Measurements from ENCODE around the gene BTF3. TPM values are rescaled to one million over a fixed set of nuclear protein-coding genes. Genes with fewer than 3 reads are reported as not detected.

The BTF3 gene
- total and polyA plus RNA-seq, 9 of the 15 experiments (the other 6 are each of a cell fraction or from before 2014, with no cell fraction given): 534 to 1,637 (median 848) TPM

GRCh38 chr5:73496984-73497457 is 1.2 kb upstream of the BTF3 start (continued):
- TF ChIP-seq MEIS2 (IDR thresholded peaks at IDR 0.05; ENCODE audit: partially characterized antibody): no peak
- TF ChIP-seq FOXP4 (CRISPR knock-in tag; IDR thresholded peaks at IDR 0.05; ENCODE audit: borderline replicate concordance): no peak
- TF ChIP-seq ZBTB11 (CRISPR knock-in tag; IDR thresholded peaks at IDR 0.05): no peak
- no peak for TF ChIP-seq CHD1 (IDR thresholded peaks at IDR 0.05; ENCODE audit: low read length)
- 0 out of 2 replicates have a peak, but pooled peaks have one; percentile 7 for TF ChIP-seq ETV1 (tag; conservative IDR thresholded peaks at IDR 0.05; ENCODE audit: low read depth)
- no peak for TF ChIP-seq HMGXB4 (CRISPR knock-in tag; IDR thresholded peaks at IDR 0.05)
- no peak for TF ChIP-seq RBM34 (IDR thresholded peaks at IDR 0.05; ENCODE audit: borderline replicate concordance, insufficient read depth, low read length)
- TF ChIP-seq ZNF140 (CRISPR knock-in tag; IDR thresholded peaks at IDR 0.05): no peak
- TF ChIP-seq ZNF407 (IDR thresholded peaks at IDR 0.05; ENCODE audit: low read depth): no peak
